Activated T-cell treated with anti-CD3 and anti-CD28 coated beads, Interleukin-2, amount 50 U/mL, for 72 hours (primary cell): ENCODE results near the gene RPSA. TPM values are rescaled to one million over a fixed set of nuclear protein-coding genes. Genes with fewer than 3 reads are reported as not detected.

Experiments used
- ATAC-seq, 2 donors: fragments of 150-1000 bp; cut with Tn5 transposase; replicated peaks in 1 of 2; 2 replicates each; pipeline ENCODE4 v1.10.0; 2021; ENCODE audit warnings: moderate library complexity in 2 of 2, mild to moderate bottlenecking in 1 of 2
- DNase-seq, 2 donors: peaks; one replicate each; pipeline ENCODE4 v3.0.0; 2021 to 2022; ENCODE audit warnings: mixed read lengths in 1 of 2
- H3K27ac Mint-ChIP-seq: one replicate; pipeline ENCODE4 v1.8.0; 2022; ENCODE audit warnings: mild to moderate bottlenecking, moderate library complexity, mixed read lengths
- H3K27me3 Mint-ChIP-seq: one replicate; pipeline ENCODE4 v1.8.0; 2022; ENCODE audit warnings: low read depth, mixed read lengths
- H3K36me3 Mint-ChIP-seq, 2 donors: one replicate each; pipeline ENCODE4 v1.8.0; 2022; ENCODE audit warnings: mixed read lengths in 2 of 2, mild to moderate bottlenecking in 1 of 2; ENCODE audit not compliant: insufficient read depth in 2 of 2
- H3K4me1 Mint-ChIP-seq: one replicate; pipeline ENCODE4 v1.8.0; 2022; ENCODE audit warnings: low read depth, mixed read lengths
- H3K4me3 Mint-ChIP-seq, 2 donors: one replicate each; pipeline ENCODE4 v1.8.0; 2022; ENCODE audit warnings: mild to moderate bottlenecking in 2 of 2, mixed read lengths in 2 of 2, moderate library complexity in 2 of 2
- H3K9me3 Mint-ChIP-seq, 2 donors: one replicate each; pipeline ENCODE4 v1.8.0; 2022; ENCODE audit warnings: mixed read lengths in 2 of 2
- total RNA-seq, 2 donors: library from RNA; stranded (reverse); gene quantifications; one replicate each; pipeline ENCODE4 v1.2.3, GENCODE V29; 2022

RPSA gene
- total RNA-seq, 2 donors from 2014 or later = 2,329 to 2,816 TPM

GRCh38 chr3:39383045-39383880 lies 23.3 kb upstream of the RPSA start, which contains the start of gene SLC25A38:
TSS of gene SLC25A38 (plus strand) at chr3:39383370. CDS start at chr3:39383725, 355 bp downstream.
- peak; percentile 85 to 90 for DNase-seq
- H3K4me1 Mint-ChIP-seq = peaks cover 52% of the 10 kb centered on the region
- H3K27me3 Mint-ChIP-seq = no peaks in the 10 kb centered on the region
- peaks cover 0 to 10% of the 10 kb centered on the region in 2 donors for H3K36me3 Mint-ChIP-seq
- H3K9me3 Mint-ChIP-seq = no peaks in the 10 kb centered on the region
- peak; percentile 86 to 90 for ATAC-seq
- peak within 1 kb of the TSS; percentile 98 for H3K4me3 Mint-ChIP-seq
- H3K27ac Mint-ChIP-seq = peak within 1 kb of the TSS; percentile 98

GRCh38 chr3:39383881-39384664 lies 22.4 kb upstream of the RPSA start:
- peak; percentile 98 to 99 for DNase-seq
- peak; percentile 86 for ATAC-seq
- no peaks in the 10 kb centered on the region for H3K27me3 Mint-ChIP-seq
- peak overlapping the region; percentile 98 for H3K4me3 Mint-ChIP-seq
- H3K9me3 Mint-ChIP-seq = no peaks in the 10 kb centered on the region
- H3K27ac Mint-ChIP-seq = peak overlapping the region; percentile 98
- H3K36me3 Mint-ChIP-seq = peaks cover 0 to 10% of the 10 kb centered on the region in 2 donors
- peaks cover 58% of the 10 kb centered on the region for H3K4me1 Mint-ChIP-seq

GRCh38 chr3:39384665-39385000 lies 21.9 kb upstream of the RPSA start:
- ATAC-seq = no peak
- peaks cover 63% of the 10 kb centered on the region for H3K4me1 Mint-ChIP-seq
- no peaks in the 10 kb centered on the region for H3K9me3 Mint-ChIP-seq
- peak overlapping the region; percentile 98 for H3K4me3 Mint-ChIP-seq
- DNase-seq = no peak
- peaks cover 0 to 10% of the 10 kb centered on the region in 2 donors for H3K36me3 Mint-ChIP-seq
- H3K27ac Mint-ChIP-seq = no peak overlapping the region
- H3K27me3 Mint-ChIP-seq = no peaks in the 10 kb centered on the region

GRCh38 chr3:39385456-39386090 lies 20.9 kb upstream of the RPSA start:
- Mint-ChIP-seq H3K36me3 (peaks cover 3 to 11% of the 10 kb centered on the region in 2 donors), H3K27me3 (no peaks in the 10 kb centered on the region), H3K27ac (peak overlapping the region; percentile 31), H3K9me3 (no peaks in the 10 kb centered on the region), H3K4me1 (peaks cover 64% of the 10 kb centered on the region), H3K4me3 (peak overlapping the region; percentile 98)
- ATAC-seq (no peak), DNase-seq (peak in 1 of 2 donors; percentile 29)

GRCh38 chr3:39386318-39386717 lies 20.2 kb upstream of the RPSA start:
- ATAC-seq (no peak), DNase-seq (no peak)
- no peaks in the 10 kb centered on the region for H3K27me3 Mint-ChIP-seq
- no peaks in the 10 kb centered on the region for H3K9me3 Mint-ChIP-seq
- peaks cover 64% of the 10 kb centered on the region for H3K4me1 Mint-ChIP-seq
- peak overlapping the region; percentile 1 to 7 for H3K4me3 Mint-ChIP-seq
- peaks cover 5 to 14% of the 10 kb centered on the region in 2 donors for H3K36me3 Mint-ChIP-seq
- H3K27ac Mint-ChIP-seq = peak overlapping the region; percentile 68

- H3K27me3 Mint-ChIP-seq = no peaks in the 10 kb centered on the region
- DNase-seq (no peak), ATAC-seq (no peak)
- H3K27ac Mint-ChIP-seq = peak overlapping the region; percentile 68
- H3K36me3 Mint-ChIP-seq = peaks cover 5 to 19% of the 10 kb centered on the region in 2 donors
- H3K4me1 Mint-ChIP-seq = peaks cover 59% of the 10 kb centered on the region
- H3K4me3 Mint-ChIP-seq = peak overlapping the region in 1 of 2 donors; percentile 12
- H3K9me3 Mint-ChIP-seq = no peaks in the 10 kb centered on the region
Observed at GRCh38 chr3:39387411-39387975, 19.0 kb upstream of the RPSA start.

GRCh38 chr3:39388153-39388552 lies 18.4 kb upstream of the RPSA start:
- Mint-ChIP-seq H3K4me3 (peak overlapping the region in 1 of 2 donors; percentile 19), H3K27ac (peak overlapping the region; percentile 89), H3K36me3 (peaks cover 5 to 19% of the 10 kb centered on the region in 2 donors), H3K9me3 (no peaks in the 10 kb centered on the region), H3K27me3 (no peaks in the 10 kb centered on the region), H3K4me1 (peaks cover 55% of the 10 kb centered on the region)
- DNase-seq = no peak
- no peak for ATAC-seq

- DNase-seq = no peak
- H3K9me3 Mint-ChIP-seq = no peaks in the 10 kb centered on the region
- peak in 1 of 2 donors; percentile 14 for ATAC-seq
- no peaks in the 10 kb centered on the region for H3K27me3 Mint-ChIP-seq
- H3K27ac Mint-ChIP-seq = peak overlapping the region; percentile 89
- H3K4me3 Mint-ChIP-seq = peak overlapping the region; percentile 21 to 56
- peaks cover 55% of the 10 kb centered on the region for H3K4me1 Mint-ChIP-seq
- peaks cover 6 to 20% of the 10 kb centered on the region in 2 donors for H3K36me3 Mint-ChIP-seq
Observed at GRCh38 chr3:39388741-39389248, 17.7 kb upstream of the RPSA start.

- peaks cover 6 to 22% of the 10 kb centered on the region in 2 donors for H3K36me3 Mint-ChIP-seq
- no peaks in the 10 kb centered on the region for H3K9me3 Mint-ChIP-seq
- peaks cover 45% of the 10 kb centered on the region for H3K4me1 Mint-ChIP-seq
- ATAC-seq (no peak), DNase-seq (no peak)
- no peak overlapping the region for H3K4me3 Mint-ChIP-seq
- peak overlapping the region; percentile 68 for H3K27ac Mint-ChIP-seq
- no peaks in the 10 kb centered on the region for H3K27me3 Mint-ChIP-seq
Observed at GRCh38 chr3:39390181-39390580, 16.3 kb upstream of the RPSA start.

- Mint-ChIP-seq H3K27ac (no peak overlapping the region), H3K9me3 (no peaks in the 10 kb centered on the region), H3K36me3 (peaks cover 14 to 29% of the 10 kb centered on the region in 2 donors), H3K4me1 (peaks cover 2% of the 10 kb centered on the region), H3K27me3 (no peaks in the 10 kb centered on the region), H3K4me3 (no peak overlapping the region)
- DNase-seq (no peak), ATAC-seq (no peak)
Observed at GRCh38 chr3:39396690-39397089, 9.8 kb upstream of the RPSA start.

GRCh38 chr3:39398700-39399099 lies 7.8 kb upstream of the RPSA start:
- Mint-ChIP-seq H3K4me3 (no peak overlapping the region), H3K27me3 (no peaks in the 10 kb centered on the region), H3K9me3 (no peaks in the 10 kb centered on the region), H3K4me1 (peaks cover 8% of the 10 kb centered on the region), H3K36me3 (peaks cover 12 to 23% of the 10 kb centered on the region in 2 donors), H3K27ac (peak overlapping the region; percentile 25)
- no peak for ATAC-seq
- DNase-seq = no peak

GRCh38 chr3:39401983-39402382 lies 4.5 kb upstream of the RPSA start:
- Mint-ChIP-seq H3K4me1 (peaks cover 15% of the 10 kb centered on the region), H3K9me3 (no peaks in the 10 kb centered on the region), H3K27me3 (no peaks in the 10 kb centered on the region), H3K27ac (peak overlapping the region; percentile 92), H3K36me3 (peaks cover 4 to 21% of the 10 kb centered on the region in 2 donors), H3K4me3 (peak overlapping the region in 1 of 2 donors; percentile 4)
- ATAC-seq (no peak), DNase-seq (peak; percentile 27 to 28)
